MCF 10A (cell line): ENCODE results near the gene UBE2D4. TPM values are rescaled to one million over a fixed set of nuclear protein-coding genes. Genes with fewer than 3 reads are reported as not detected.
"Not testable (repeated sequence)": the region's sequence is repeated elsewhere in the genome, so short reads cannot be mapped to it uniquely, and the experiment has no call there.

Experiments
- BruUV-seq: library from RNA; stranded (reverse); fragments of 400-500 nt; replicated peaks from 2 replicates; lab custom pipeline; 2021; lab: Mats Ljungman, UMichigan
- CTCF ChIA-PET: fragments of 300-600 bp; sonication (Branson Sonifier 250); formaldehyde crosslinking; extraction: SDS; loops from one replicate; lab custom pipeline; 2021; ENCODE audit warnings: antibody characterized with exemption, inconsistent platforms; lab: Yijun Ruan, JAX
- POLR2A ChIA-PET: fragments of 300-600, 350-650 bp; sonication (Branson Sonifier 250); formaldehyde crosslinking; extraction: SDS; loops from one replicate; lab custom pipeline; 2020; ENCODE audit warnings: antibody characterized with exemption, inconsistent platforms; lab: Yijun Ruan, JAX
- DNase-seq: peaks from one replicate; pipeline ENCODE4 v3.0.0-alpha.2; 2018; ENCODE audit not compliant: unreplicated experiment
- H3K27ac Mint-ChIP-seq: one replicate; pipeline ENCODE4 v1.8.0; 2022; ENCODE audit warnings: mild to moderate bottlenecking, low read depth, mixed read lengths; ENCODE audit not compliant: unreplicated experiment
- H3K27me3 Mint-ChIP-seq: one replicate; pipeline ENCODE4 v1.8.0; 2022; ENCODE audit warnings: mixed read lengths; ENCODE audit not compliant: insufficient read depth, unreplicated experiment
- H3K36me3 Mint-ChIP-seq: one replicate; pipeline ENCODE4 v1.8.0; 2022; ENCODE audit warnings: mild to moderate bottlenecking, moderate library complexity, mixed read lengths; ENCODE audit not compliant: insufficient read depth, unreplicated experiment
- H3K4me1 Mint-ChIP-seq: one replicate; pipeline ENCODE4 v1.8.0; 2022; ENCODE audit warnings: mixed read lengths; ENCODE audit not compliant: insufficient read depth, unreplicated experiment
- H3K4me3 Mint-ChIP-seq: one replicate; pipeline ENCODE4 v1.8.0; 2022; ENCODE audit warnings: mild to moderate bottlenecking, moderate library complexity, mixed read lengths; ENCODE audit not compliant: unreplicated experiment
- H3K9me3 Mint-ChIP-seq: one replicate; pipeline ENCODE4 v1.8.0; 2022; ENCODE audit warnings: mixed read lengths; ENCODE audit not compliant: unreplicated experiment
- CTCF ChIP-seq: fragments of 200-600 bp; IDR thresholded peaks from one replicate; pipeline ENCODE4 v1.8.0; 2022; ENCODE audit warnings: antibody characterized with exemption, mild to moderate bottlenecking; ENCODE audit not compliant: unreplicated experiment
- intact Hi-C: fragments of 100-400 bp; cut with micrococcal nuclease; formaldehyde crosslinking; loops from 2 replicates; pipeline ENCODE4 v1.14.1; 2022
- total RNA-seq: library from RNA; stranded (reverse); gene quantifications from 2 replicates; pipeline ENCODE4 v1.2.3, GENCODE V29; 2022

The UBE2D4 gene
- total RNA-seq, 1 experiment from 2014 or later, result 13.7 TPM

GRCh38 chr7:43970698-43971097, 44.5 kb downstream of the UBE2D4 start:
- H3K27me3 Mint-ChIP-seq, intact Hi-C loops, H3K4me1 Mint-ChIP-seq, DNase-seq, POLR2A ChIA-PET, CTCF ChIA-PET, H3K4me3 Mint-ChIP-seq, H3K36me3 Mint-ChIP-seq, BruUV-seq, H3K27ac Mint-ChIP-seq, H3K9me3 Mint-ChIP-seq: not testable (repeated sequence)

- H3K9me3 Mint-ChIP-seq, POLR2A ChIA-PET, BruUV-seq, intact Hi-C loops, H3K27me3 Mint-ChIP-seq, H3K4me3 Mint-ChIP-seq, DNase-seq, H3K4me1 Mint-ChIP-seq, CTCF ChIA-PET, H3K27ac Mint-ChIP-seq, H3K36me3 Mint-ChIP-seq: not testable (repeated sequence)
These were observed 47.9 kb downstream of the UBE2D4 start for GRCh38 chr7:43974033-43974573.

- BruUV-seq, intact Hi-C loops, H3K36me3 Mint-ChIP-seq, H3K27ac Mint-ChIP-seq, H3K9me3 Mint-ChIP-seq, CTCF ChIA-PET, POLR2A ChIA-PET, H3K4me3 Mint-ChIP-seq, DNase-seq, H3K27me3 Mint-ChIP-seq, H3K4me1 Mint-ChIP-seq: not testable (repeated sequence)
These were observed 48.7 kb downstream of the UBE2D4 start for GRCh38 chr7:43974725-43975482.

- Mint-ChIP-seq H3K4me1 (peaks cover 6% of the 10 kb centered on the region), H3K27me3 (no peaks in the 10 kb centered on the region), H3K27ac (no peak overlapping the region), H3K36me3 (no peaks in the 10 kb centered on the region), H3K9me3 (no peaks in the 10 kb centered on the region), H3K4me3 (no peak overlapping the region)
- POLR2A ChIA-PET, result no interaction called here
- CTCF ChIA-PET, result no interaction called here
- no peak for DNase-seq
- TF ChIP-seq CTCF, result no peak
- no TSS peak for BruUV-seq
- intact Hi-C loops, result no loop called here
These were observed 51.3 kb downstream of the UBE2D4 start for GRCh38 chr7:43977525-43977924.

- H3K36me3 Mint-ChIP-seq, CTCF ChIA-PET, H3K9me3 Mint-ChIP-seq, DNase-seq, H3K4me3 Mint-ChIP-seq, H3K27ac Mint-ChIP-seq, POLR2A ChIA-PET, BruUV-seq, intact Hi-C loops, H3K4me1 Mint-ChIP-seq, H3K27me3 Mint-ChIP-seq: not testable (repeated sequence)
These were observed 51.9 kb downstream of the UBE2D4 start for GRCh38 chr7:43978102-43978501.

- intact Hi-C loops, BruUV-seq, H3K27me3 Mint-ChIP-seq, DNase-seq, CTCF ChIA-PET, H3K4me3 Mint-ChIP-seq, H3K27ac Mint-ChIP-seq, H3K36me3 Mint-ChIP-seq, POLR2A ChIA-PET, H3K4me1 Mint-ChIP-seq, H3K9me3 Mint-ChIP-seq: not testable (repeated sequence)
These were observed 56.6 kb downstream of the UBE2D4 start for GRCh38 chr7:43982848-43983247.

GRCh38 chr7:43983736-43984135, 57.5 kb downstream of the UBE2D4 start:
- not testable (repeated sequence) for BruUV-seq, H3K4me1 Mint-ChIP-seq, H3K27me3 Mint-ChIP-seq

More at GRCh38 chr7:43983736-43984135, 57.5 kb downstream of the UBE2D4 start:
- POLR2A ChIA-PET, CTCF ChIA-PET, DNase-seq, H3K27ac Mint-ChIP-seq, H3K36me3 Mint-ChIP-seq, H3K4me3 Mint-ChIP-seq, intact Hi-C loops, H3K9me3 Mint-ChIP-seq: not testable (repeated sequence)
